ES-I3 (cell line): ENCODE data around the gene IQGAP2.

Source experiments
- H3K36me3 ChIP-seq: 2 replicates; pipeline ENCODE4 v1.6.1; 2013; ENCODE audit warnings: mild to moderate bottlenecking, low read length, control low read depth, moderate library complexity; ENCODE audit not compliant: insufficient read depth
- H3K4me1 ChIP-seq: 2 replicates; pipeline ENCODE4 v1.6.1; 2013; ENCODE audit warnings: mild to moderate bottlenecking, control low read depth, low read length; ENCODE audit not compliant: insufficient read depth
- H3K9ac ChIP-seq: 2 replicates; pipeline ENCODE4 v1.6.1; 2013; ENCODE audit warnings: low read depth, mild to moderate bottlenecking, low read length, moderate library complexity
- H3K9me3 ChIP-seq: 2 replicates; pipeline ENCODE4 v1.6.1; 2013; ENCODE audit warnings: mild to moderate bottlenecking, low read length, moderate library complexity; ENCODE audit not compliant: control insufficient read depth, insufficient read depth

Gene IQGAP2

GRCh38 chr5:76460104-76460503 is 57.0 kb downstream of the IQGAP2 start:
- Histone ChIP-seq H3K4me1 (peaks cover 20% of the 10 kb centered on the region), H3K9ac (no peak overlapping the region), H3K9me3 (no peaks in the 10 kb centered on the region), H3K36me3 (no peaks in the 10 kb centered on the region)

- H3K36me3 ChIP-seq, result no peaks in the 10 kb centered on the region
- peaks cover 13% of the 10 kb centered on the region; the same call in 1 of the 2 replicates for H3K4me1 ChIP-seq
- no peaks in the 10 kb centered on the region for H3K9me3 ChIP-seq
- no peak overlapping the region for H3K9ac ChIP-seq
Observed at GRCh38 chr5:76462097-76462667, 59.1 kb downstream of the IQGAP2 start.

- H3K36me3 ChIP-seq, result peaks cover 3% of the 10 kb centered on the region; the same call in 1 of the 2 replicates
- no peaks in the 10 kb centered on the region for H3K4me1 ChIP-seq
- no peaks in the 10 kb centered on the region for H3K9me3 ChIP-seq
- H3K9ac ChIP-seq, result no peak overlapping the region
Observed at GRCh38 chr5:76467216-76467615, 64.1 kb downstream of the IQGAP2 start.

- Histone ChIP-seq H3K4me1 (no peaks in the 10 kb centered on the region), H3K9me3 (no peaks in the 10 kb centered on the region), H3K36me3 (peaks cover 3% of the 10 kb centered on the region; the same call in 1 of the 2 replicates), H3K9ac (no peak overlapping the region)
Observed at GRCh38 chr5:76468635-76469425, 65.7 kb downstream of the IQGAP2 start.

- no peaks in the 10 kb centered on the region for H3K9me3 ChIP-seq
- H3K36me3 ChIP-seq, result peaks cover 3% of the 10 kb centered on the region; the same call in 1 of the 2 replicates
- no peak overlapping the region for H3K9ac ChIP-seq
- H3K4me1 ChIP-seq, result no peaks in the 10 kb centered on the region
Observed at GRCh38 chr5:76469656-76470290, 66.7 kb downstream of the IQGAP2 start.

- H3K9ac ChIP-seq, result no peak overlapping the region
- peaks cover 4% of the 10 kb centered on the region; the same call in 1 of the 2 replicates for H3K4me1 ChIP-seq
Observed at GRCh38 chr5:76470976-76471375, 67.9 kb downstream of the IQGAP2 start.

GRCh38 chr5:76471406-76471805 is 68.3 kb downstream of the IQGAP2 start:
- peaks cover 3% of the 10 kb centered on the region; the same call in 1 of the 2 replicates for H3K36me3 ChIP-seq
- H3K9ac ChIP-seq, result no peak overlapping the region
- no peaks in the 10 kb centered on the region for H3K9me3 ChIP-seq
- peaks cover 4% of the 10 kb centered on the region; the same call in 1 of the 2 replicates for H3K4me1 ChIP-seq

More at GRCh38 chr5:76470976-76471375, 67.9 kb downstream of the IQGAP2 start:
- no peaks in the 10 kb centered on the region for H3K9me3 ChIP-seq
- H3K36me3 ChIP-seq, result peaks cover 3% of the 10 kb centered on the region; the same call in 1 of the 2 replicates

GRCh38 chr5:76471987-76472334 is 68.9 kb downstream of the IQGAP2 start:
- no peaks in the 10 kb centered on the region for H3K9me3 ChIP-seq
- peaks cover 4% of the 10 kb centered on the region; the same call in 1 of the 2 replicates for H3K4me1 ChIP-seq
- peaks cover 3% of the 10 kb centered on the region; the same call in 1 of the 2 replicates for H3K36me3 ChIP-seq
- H3K9ac ChIP-seq, result no peak overlapping the region

GRCh38 chr5:76472335-76473008 is 69.4 kb downstream of the IQGAP2 start:
- Histone ChIP-seq H3K4me1 (peaks cover 4% of the 10 kb centered on the region; the same call in 1 of the 2 replicates), H3K9me3 (no peaks in the 10 kb centered on the region), H3K9ac (no peak overlapping the region), H3K36me3 (peaks cover 3% of the 10 kb centered on the region; the same call in 1 of the 2 replicates)

- Histone ChIP-seq H3K4me1 (peaks cover 4% of the 10 kb centered on the region; the same call in 1 of the 2 replicates), H3K9ac (no peak overlapping the region), H3K36me3 (peaks cover 3% of the 10 kb centered on the region; the same call in 1 of the 2 replicates), H3K9me3 (no peaks in the 10 kb centered on the region)
Observed at GRCh38 chr5:76473009-76473336, 69.9 kb downstream of the IQGAP2 start.

- H3K36me3 ChIP-seq, result peaks cover 2% of the 10 kb centered on the region; the same call in 1 of the 2 replicates
- H3K9me3 ChIP-seq, result no peaks in the 10 kb centered on the region
- H3K4me1 ChIP-seq, result peaks cover 4% of the 10 kb centered on the region; the same call in 1 of the 2 replicates
- no peak overlapping the region for H3K9ac ChIP-seq
Observed at GRCh38 chr5:76473661-76474060, 70.6 kb downstream of the IQGAP2 start.

GRCh38 chr5:76474377-76474776 is 71.3 kb downstream of the IQGAP2 start:
- Histone ChIP-seq H3K9me3 (no peaks in the 10 kb centered on the region), H3K36me3 (no peaks in the 10 kb centered on the region), H3K4me1 (peaks cover 4% of the 10 kb centered on the region; the same call in 1 of the 2 replicates), H3K9ac (no peak overlapping the region)

GRCh38 chr5:76475385-76475784 is 72.3 kb downstream of the IQGAP2 start:
- H3K36me3 ChIP-seq, result no peaks in the 10 kb centered on the region
- peaks cover 4% of the 10 kb centered on the region; the same call in 1 of the 2 replicates for H3K4me1 ChIP-seq
- no peak overlapping the region for H3K9ac ChIP-seq
- H3K9me3 ChIP-seq, result no peaks in the 10 kb centered on the region

- H3K9ac ChIP-seq, result no peak overlapping the region
- H3K9me3 ChIP-seq, result no peaks in the 10 kb centered on the region
- peaks cover 4% of the 10 kb centered on the region; the same call in 1 of the 2 replicates for H3K4me1 ChIP-seq
- no peaks in the 10 kb centered on the region for H3K36me3 ChIP-seq
Observed at GRCh38 chr5:76475936-76476335, 72.9 kb downstream of the IQGAP2 start.
